HG02884 (cell line): Measurements from ENCODE around the gene CLTA.
A peak's percentile ranks its signal among the peaks of the same experiment; 100 is the strongest.

Source experiments
- ATAC-seq: cut with Tn5 transposase; IDR thresholded peaks from one replicate; pipeline ENCODE4 v1.9.1; 2021; ENCODE audit warnings: mild to moderate bottlenecking, moderate library complexity; ENCODE audit not compliant: unreplicated experiment

The CLTA gene, protein sequence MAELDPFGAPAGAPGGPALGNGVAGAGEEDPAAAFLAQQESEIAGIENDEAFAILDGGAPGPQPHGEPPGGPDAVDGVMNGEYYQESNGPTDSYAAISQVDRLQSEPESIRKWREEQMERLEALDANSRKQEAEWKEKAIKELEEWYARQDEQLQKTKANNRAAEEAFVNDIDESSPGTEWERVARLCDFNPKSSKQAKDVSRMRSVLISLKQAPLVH

DNA sequence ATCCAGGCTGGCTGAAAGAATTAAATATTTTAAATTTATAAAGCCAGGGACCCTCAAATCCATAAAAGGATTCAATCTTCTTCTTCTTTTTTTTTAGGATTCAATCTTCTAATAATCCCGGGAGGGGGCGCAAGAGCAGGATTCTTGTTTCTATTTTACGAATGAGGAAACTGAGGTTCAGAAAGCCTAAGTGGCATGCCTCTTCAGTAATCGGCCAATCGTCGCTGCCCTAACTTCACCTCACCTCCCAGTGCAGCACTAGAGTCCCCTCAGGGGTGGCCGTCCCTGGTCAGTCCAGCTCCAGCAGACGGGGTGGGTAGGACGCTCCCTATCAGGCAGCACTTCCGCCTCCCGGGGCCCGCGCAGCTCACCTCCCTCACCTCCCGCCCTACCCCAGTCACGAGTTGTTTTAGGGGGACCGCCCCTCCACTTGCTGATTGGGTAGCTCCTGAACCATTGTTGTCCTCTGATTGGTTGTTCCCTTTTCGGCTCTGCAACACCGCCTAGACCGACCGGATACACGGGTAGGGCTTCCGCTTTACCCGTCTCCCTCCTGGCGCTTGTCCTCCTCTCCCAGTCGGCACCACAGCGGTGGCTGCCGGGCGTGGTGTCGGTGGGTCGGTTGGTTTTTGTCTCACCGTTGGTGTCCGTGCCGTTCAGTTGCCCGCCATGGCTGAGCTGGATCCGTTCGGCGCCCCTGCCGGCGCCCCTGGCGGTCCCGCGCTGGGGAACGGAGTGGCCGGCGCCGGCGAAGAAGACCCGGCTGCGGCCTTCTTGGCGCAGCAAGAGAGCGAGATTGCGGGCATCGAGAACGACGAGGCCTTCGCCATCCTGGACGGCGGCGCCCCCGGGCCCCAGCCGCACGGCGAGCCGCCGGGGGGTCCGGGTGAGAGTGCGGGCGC, at the start of gene CLTA:
TSS of gene CLTA (plus strand) at position 534 of the 902 bp plus-strand sequence. CDS start at position 670, 136 bp downstream.
- ATAC-seq = peak; percentile 97

DNA sequence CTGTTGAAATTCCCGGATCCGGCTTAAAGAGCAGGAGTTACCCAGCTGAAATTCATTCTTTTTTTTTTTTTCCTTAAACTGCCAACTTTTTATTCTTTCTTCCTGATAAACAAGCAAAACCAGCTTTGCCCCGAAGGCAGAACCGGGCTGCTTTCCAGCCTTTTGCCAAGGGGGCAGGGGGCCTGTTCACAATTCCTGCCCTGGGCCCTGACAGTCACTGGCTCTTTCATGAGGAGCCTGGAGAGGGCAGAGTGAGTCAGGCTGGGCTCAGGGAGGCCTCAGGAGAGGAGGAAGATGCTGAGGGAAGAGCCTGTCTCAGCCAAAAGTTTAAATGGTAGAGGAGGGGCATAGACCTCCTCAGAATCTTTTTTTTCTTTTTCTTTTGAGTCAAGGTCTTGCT, 49.4 kb upstream of the CLTA start:
- no peak for ATAC-seq

DNA sequence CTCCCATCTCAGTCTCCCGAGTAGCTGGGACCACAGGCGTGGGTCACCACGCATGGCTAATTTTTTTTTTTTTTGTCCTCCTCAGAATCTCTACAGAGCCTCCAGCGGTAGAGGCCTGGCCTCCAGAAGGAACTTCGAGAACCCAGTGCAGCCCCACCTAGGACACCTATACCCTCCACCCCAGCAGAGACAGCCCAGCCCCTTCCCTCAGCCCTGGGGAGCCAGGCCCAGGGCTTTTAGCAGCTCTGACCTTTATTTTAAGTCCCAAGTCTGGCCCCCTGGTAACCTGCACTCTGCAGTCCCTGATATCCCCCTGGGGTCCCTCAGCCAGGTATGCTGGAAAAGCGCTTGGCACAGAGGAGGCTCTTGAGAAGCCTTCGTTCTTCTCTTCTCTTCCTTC, 49.0 kb upstream of the CLTA start:
- ATAC-seq = no peak

DNA sequence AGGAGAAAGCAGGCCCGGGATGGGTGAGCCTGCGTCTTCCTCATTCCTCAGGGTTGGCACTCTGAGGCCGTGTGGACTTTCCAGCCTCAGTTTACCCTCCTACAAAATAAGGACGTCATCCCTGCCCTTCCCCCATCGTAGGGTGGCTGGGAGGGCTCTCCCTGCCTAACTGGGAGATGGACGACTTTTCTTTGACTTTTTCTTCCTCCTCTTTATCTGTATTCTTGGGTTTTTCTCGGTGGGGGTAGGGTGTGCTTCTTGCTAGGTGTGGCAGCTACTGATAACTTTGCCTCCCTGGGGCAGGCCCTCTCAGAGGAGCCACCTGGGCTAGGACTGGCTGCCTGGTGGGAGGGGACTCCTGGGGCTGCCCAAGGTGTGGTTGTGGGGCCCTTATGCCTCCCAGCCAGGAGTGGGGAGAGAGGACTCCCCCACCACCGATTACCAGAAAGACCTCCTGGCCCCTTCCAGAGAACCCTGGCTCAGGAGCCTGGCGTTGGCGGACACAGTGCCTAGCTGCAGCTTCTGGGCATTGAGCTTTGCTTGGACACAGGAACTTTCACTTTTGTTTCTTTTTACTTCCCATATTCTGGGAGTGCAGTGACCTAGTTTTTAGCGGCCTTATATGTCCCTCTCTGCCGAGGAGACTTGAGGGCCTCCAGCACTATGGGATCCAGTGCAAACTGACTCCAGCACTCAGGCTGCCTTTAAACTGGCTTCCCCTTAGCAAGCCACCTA, 48.0 kb upstream of the CLTA start:
- ATAC-seq = no peak

DNA sequence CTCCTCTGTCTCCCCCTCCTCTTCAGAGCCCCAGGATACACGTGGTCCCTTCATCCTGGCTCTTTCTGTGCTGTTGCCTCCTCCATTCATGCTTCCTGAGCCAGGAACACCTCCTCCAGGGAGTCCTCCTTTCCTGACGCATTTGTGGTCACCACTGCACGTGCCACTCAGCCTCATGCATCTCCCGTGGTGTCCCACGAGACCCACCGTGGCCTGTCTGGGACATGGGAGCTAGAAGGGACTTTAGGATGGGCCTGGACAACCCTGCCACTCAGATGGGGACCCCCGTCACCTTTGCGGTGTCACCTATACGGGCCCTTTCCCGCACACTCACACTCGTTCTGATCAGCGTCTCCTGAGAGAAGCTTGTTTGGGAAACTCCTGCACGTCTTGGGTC, 47.5 kb upstream of the CLTA start:
- ATAC-seq = no peak

DNA sequence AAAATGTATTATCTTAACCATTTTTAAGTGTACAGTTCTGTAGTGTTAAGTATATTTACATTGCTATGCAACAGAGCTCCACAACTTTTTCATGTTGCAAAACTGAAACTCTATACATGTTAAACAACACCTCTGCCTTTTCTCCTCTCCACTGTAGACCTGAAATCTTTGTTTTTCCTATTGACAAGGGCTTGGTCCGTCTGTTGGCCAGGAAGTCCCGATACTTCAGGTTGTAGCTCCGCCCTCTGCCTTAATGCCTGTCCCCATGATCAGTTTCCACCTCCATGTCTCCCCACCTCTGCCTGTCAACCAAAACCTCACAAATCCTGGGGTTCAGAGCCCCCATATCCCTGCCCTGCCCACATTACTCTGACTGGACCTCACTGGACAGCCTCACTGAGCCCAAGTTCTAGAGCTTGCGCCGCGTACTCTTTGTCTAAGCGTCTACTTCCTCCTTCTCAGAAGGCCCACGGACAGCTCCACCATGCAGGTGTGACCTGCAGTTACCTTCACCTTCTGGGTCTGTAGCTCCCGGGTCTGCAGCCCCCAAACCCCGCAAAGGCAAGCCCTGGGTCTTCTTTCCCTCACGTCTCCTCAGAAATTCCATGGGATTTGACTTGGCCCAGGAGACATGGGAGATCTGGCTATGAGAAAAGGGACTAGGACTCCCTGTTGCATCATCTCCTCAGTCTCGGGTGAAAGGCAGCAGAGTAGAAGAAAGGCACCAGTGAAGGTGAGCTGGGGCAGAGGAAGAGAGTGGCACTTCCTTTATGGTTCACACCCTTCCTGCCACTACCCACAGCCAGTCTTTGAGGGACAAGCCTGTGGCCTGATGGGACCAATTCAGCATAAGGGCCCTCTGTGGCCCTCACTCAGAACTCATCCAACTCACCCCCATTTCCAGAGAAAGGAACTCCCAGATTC, 46.1 kb upstream of the CLTA start:
- no peak for ATAC-seq

DNA sequence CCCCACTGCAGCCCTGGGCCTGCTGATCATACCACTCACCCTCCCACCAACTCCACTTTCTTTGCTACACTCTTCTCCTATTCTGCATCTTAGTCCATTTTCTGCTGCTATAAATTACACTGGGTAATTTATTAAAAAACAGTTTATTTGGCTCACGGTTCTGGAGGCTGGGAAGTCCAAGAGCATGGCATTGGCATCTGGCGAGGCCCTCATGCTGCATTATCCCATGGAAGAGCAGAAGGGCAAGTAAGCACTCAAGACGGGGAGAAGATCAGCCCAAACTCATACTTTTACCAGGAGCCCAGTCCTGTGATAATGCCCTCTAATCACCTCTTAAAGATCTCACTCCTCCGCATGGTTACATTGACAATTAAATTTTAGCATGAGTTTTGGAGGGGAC, 44.8 kb upstream of the CLTA start:
- no peak for ATAC-seq

DNA sequence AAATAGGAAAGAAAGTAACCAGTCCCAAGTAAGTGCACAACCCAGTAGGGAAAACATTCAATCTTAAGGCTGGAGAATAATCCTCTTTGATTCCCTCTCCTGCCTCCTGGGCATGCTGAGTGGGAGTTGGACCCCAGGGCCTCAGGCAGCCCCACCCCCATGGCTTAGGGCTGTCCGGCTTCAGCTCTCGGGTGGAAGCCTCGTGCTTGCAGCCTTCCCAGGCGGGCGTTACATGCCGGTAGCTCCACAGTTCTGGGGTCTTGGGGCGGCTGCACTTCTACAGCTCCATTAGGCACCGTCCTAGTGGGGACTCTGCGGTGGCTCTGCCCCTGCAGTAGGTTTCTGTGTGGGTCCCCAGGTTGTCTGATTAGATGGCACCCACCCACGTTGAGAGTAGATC, 44.1 kb upstream of the CLTA start:
- ATAC-seq = no peak

DNA sequence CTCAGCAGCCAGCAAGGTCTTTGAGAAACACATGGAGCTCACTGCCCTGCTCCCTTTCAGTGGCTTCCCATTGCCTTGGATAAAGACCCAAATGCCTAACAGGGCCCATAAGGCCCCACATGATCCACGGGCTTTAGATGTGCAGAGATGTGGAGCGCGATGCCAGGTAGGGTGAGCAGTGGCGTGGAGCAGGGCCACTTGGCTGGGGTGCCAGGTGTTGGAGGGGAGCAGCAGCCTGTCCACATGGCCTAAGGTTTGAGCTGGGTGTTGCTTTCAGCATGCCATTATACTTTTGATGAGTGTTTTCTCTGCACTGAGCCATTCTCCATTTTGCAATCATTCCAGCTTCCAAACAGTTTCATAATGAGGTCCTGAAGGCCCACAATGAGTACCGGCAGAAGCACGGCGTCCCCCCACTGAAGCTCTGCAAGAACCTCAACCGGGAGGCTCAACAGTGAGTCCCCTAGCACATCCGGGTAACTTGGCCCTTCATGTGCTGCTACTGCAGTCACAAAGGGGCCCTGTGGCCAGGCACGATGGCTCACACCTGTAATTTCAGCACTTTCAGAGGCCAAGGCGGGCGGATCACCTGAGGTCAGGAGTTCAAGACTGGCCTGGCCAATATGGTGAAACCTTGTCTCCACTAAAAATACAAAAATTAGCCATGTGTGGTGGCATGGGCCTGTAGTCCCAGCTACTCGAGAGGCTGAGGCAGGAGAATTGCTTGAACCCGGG, 43.1 kb upstream of the CLTA start:
- ATAC-seq = no peak

DNA sequence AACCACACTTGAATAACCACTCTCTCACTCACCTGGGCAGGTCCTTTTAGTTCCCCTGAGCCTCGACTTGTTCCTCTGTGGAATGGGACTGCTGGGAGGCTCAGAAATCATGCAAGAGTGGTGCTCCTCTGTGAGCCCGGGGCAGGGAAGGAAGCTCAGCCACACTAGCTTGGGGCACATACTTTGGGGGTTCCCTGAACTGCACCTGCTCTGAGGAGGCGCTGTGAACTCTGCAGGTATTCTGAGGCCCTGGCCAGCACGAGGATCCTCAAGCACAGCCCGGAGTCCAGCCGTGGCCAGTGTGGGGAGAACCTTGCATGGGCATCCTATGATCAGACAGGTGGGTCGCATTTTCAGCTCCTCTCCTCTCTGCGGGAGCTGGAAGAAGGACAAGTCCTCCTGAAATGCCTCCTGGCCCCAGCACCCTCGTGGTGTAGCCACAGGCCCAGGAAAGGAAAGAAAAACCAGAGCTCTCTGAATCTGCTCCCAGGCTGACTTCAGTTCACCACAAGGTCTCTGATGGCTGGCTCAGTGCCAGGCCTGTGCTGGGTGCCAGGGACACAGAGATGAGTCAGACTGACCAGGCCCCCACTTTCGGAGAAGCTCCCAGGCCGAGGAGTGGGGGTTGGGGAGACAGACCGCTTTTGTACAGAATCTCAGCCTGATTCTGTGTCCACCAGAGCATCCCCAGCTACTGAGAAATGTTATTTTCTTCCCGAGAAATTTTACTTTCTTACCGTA, 42.2 kb upstream of the CLTA start:
- no peak for ATAC-seq

DNA sequence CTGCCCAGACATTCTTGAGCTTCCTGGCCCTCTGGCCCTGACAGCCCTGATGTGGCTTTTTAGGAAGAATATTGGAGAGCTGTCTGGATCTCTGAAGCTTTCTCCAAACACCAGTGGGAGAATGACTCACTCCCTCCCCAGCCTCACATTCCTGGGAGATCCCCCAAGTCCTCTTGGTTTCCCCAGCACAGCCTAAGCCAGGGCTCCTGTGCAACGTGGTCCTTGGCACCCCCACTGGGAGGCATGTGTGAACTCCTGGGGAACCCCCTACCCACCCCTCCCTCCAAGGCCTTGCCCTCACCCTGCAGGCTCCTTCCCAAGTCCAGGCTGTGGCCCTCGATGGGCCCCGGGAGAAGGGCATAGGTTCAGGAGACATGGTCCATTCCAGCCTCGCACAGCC, 41.5 kb upstream of the CLTA start:
- no peak for ATAC-seq

DNA sequence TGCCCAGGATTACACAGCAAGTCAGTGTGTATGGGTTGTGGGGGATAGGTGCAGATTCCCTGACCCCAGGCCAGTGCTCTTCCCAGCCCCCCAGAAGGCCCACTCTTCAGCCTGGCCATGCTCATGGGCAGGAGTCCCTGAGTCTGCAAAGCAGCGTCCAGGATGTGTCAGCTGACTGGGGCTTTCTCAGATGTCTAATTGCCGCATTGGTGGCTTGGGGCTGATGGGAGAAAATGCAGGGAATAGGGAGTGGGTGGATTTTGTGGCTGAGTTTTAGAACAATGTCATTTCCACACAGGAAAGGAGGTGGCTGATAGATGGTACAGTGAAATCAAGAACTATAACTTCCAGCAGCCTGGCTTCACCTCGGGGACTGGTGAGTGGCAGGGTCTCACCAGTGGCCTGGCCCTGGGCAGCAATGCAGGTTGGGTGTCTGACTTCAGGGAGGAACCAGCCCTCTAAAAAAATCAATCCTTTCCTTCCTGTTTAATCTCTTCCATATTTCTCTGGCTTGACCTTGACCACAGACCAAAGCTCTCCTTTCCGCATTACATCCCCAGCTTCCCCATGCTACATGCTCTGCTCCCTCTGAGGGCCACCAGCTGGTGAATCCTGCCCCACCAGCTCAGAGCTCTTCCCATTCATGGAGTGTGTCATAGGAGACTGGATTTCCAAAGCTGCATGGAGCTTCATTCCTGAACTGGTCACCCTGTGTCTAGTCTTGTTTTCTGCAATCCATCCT, 40.0 kb upstream of the CLTA start:
- ATAC-seq = no peak

DNA sequence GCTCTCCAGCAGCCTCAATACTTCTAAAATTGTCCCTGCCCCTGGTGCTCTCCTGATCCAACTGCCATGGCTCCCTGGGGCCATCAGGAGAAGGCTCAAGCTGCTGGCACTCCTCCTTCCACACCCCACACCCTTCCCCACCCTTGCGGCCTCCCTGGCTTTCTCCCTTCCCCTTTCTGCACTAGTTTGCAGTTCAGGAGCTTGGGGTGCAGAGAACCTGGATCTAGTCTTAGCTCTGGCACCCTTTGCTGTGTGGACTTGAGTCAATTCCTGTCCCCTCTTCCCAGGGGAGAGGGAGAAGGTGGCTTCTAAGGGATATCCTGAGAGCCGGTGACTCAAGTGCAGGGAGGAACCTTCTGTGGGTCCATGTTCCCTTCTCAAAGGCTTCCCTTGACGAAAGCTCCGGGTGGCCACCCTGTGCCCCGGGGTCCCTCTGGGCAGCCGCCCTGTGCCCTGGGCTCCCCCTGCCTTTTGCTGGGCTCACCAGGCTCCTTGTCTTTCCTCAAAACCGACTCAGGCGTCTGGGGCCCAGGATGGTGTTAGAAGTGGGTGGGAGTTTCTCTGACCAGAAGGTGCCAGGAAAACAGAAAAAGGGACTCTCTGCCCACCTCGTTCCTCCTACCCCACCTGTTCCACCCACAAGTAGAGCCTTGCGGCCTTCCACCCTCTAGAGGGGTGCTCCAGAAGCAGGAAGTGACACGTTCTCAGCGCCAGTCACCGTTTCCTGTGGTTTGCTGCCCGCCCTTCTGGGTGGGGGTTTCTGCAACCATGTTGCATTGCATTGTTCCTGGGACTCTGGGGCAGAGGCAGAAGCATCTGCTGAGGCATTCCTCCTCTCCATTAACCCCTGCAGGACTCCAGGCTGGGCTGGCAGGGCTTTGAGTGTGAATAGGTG, 39.2 kb upstream of the CLTA start:
- ATAC-seq = peak; percentile 79

DNA sequence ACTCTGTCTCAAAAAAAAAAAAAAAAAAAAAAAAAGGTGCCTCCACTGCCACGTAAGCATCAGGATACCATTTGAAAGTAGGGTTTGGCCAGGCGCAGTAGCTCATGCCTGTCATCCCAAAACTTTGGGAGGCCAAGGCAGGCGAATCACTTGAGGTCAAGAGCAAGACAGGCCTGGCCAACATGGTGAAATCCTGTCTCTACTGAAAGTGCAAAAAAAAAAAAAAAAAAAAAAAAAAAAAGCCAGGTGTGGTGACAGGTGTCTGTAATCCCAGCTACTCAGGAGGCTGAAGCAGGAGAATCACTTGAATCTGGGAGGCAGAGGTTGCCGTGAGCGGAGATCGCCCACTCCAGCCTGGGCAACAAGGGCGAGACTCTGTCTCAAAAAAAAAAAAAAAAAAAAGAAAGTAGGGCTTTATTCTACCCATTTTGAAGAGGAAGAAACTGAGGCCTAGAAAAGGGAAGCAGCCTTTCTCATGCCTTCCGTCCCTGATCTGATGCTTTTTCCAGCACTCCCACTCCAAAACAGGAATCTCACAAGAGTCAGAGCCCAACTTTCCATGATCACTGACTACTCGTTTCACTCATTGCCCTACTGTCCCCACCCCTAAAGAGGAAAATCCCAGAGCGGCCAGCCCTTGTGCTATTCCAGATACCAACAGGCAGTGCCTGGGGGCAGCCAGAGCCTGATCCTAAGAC, 37.8 kb upstream of the CLTA start:
- no peak for ATAC-seq

DNA sequence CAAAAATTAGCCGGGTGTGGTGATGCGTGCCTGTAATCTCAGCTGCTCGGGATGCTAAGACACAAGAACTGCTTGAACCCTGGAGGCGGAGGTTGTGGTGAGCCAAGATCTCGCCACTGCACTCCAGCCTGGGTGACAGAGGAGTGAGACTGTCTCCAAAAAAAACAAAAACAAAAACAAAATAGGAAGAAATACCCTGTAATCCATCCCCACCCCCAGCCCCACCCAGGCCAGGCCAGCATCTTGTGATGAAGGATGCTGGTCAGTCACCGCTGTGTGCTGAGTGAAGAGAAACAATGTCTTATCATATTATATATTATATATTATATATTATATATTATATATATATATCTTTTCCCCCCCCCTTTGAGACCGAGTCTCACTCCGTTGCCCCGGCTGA, 37.0 kb upstream of the CLTA start:
- ATAC-seq = no peak

DNA sequence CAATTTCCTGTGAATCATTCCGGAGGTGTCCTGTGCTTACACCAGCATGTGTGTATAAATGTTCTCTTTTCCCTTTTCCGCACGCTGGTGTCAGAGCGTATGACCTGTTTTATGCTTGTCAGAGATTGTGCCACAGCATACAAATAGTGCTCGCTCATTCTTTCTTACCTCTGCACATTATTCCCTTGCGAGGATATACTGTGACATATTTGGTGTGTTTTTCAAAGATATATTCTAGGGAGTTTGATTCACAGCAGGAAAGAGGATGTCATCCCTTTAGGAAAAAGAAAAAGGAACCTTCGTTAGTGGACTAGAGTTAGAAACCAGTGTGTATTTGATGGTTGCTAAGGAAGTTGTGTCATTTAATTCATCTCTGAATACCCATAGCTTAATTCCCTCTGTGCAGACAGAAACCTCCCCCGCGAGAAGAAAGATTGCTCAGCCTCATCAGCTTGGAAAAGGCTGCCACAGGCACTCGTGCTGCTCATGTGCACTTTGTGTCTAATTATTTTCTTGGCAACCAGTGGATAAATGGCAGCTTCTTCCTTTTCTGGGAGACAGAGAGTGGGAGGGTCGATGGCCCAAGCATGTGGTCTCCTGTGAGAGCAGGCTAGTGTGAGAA, 36.3 kb upstream of the CLTA start:
- ATAC-seq = no peak

DNA sequence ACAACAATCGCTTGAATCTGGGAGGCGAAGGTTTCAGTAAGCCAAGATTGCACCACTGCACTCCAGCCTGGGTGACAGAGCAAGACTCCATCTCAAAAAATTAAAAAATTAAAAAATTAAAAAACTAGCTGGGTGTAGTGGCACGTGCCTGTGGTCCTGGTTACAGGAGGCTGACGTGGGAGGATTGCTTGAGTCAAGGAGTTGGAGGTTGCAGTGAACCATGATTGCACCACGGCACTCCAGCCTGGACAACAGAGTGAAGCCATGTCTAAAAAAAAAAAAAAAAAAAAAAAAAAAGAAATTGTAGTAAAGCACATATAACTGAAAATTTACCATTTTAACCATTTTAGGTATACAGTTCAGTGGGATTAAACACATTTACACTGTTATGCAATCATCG, 34.6 kb upstream of the CLTA start:
- ATAC-seq = no peak
